ENCODE data around the gene CADM2.

The CADM2 gene

GRCh38 chr3:85800676-85801075 lies 841.9 kb downstream of the CADM2 start:
- Mint-ChIP-seq H3K4me1 (no peaks in the 10 kb centered on the region), H3K4me3 (no peak overlapping the region), H3K27ac (no peak overlapping the region), H3K27me3 (ENCODE audit: low read depth, poor library complexity) (no peaks in the 10 kb centered on the region), H3K36me3 (ENCODE audit: low read depth) (no peaks in the 10 kb centered on the region), H3K9me3 (peaks cover 24% of the 10 kb centered on the region)
- TF ChIP-seq CTCF (IDR thresholded peaks at IDR 0.05): no peak
- DNase-seq: no peak

- no peaks in the 10 kb centered on the region for H3K27me3 Mint-ChIP-seq (ENCODE audit: low read depth, poor library complexity)
- no peaks in the 10 kb centered on the region for H3K4me1 Mint-ChIP-seq
- peak; percentile 39 for TF ChIP-seq CTCF (IDR thresholded peaks at IDR 0.05)
- H3K9me3 Mint-ChIP-seq: peaks cover 24% of the 10 kb centered on the region
- no peak overlapping the region for H3K4me3 Mint-ChIP-seq
- peak; percentile 4 for DNase-seq
- H3K36me3 Mint-ChIP-seq (ENCODE audit: low read depth): no peaks in the 10 kb centered on the region
- no peak overlapping the region for H3K27ac Mint-ChIP-seq
Observed at GRCh38 chr3:85801955-85802354, 843.2 kb downstream of the CADM2 start.

GRCh38 chr3:85808755-85809154 lies 850.0 kb downstream of the CADM2 start:
- no peaks in the 10 kb centered on the region for H3K36me3 Mint-ChIP-seq (ENCODE audit: low read depth)
- no peaks in the 10 kb centered on the region for H3K4me1 Mint-ChIP-seq
- no peak for DNase-seq

GRCh38 chr3:85821130-85821756 lies 862.5 kb downstream of the CADM2 start:
- Mint-ChIP-seq H3K27me3 (ENCODE audit: low read depth, poor library complexity) (peaks cover 3% of the 10 kb centered on the region), H3K36me3 (ENCODE audit: low read depth) (no peaks in the 10 kb centered on the region), H3K4me1 (no peaks in the 10 kb centered on the region), H3K9me3 (no peaks in the 10 kb centered on the region), H3K27ac (no peak overlapping the region), H3K4me3 (no peak overlapping the region)
- peak; percentile 67 for TF ChIP-seq CTCF (IDR thresholded peaks at IDR 0.05)
- peak; percentile 29 for DNase-seq

More at GRCh38 chr3:85808755-85809154, 850.0 kb downstream of the CADM2 start:
- Mint-ChIP-seq H3K27me3 (ENCODE audit: low read depth, poor library complexity) (no peaks in the 10 kb centered on the region), H3K9me3 (no peaks in the 10 kb centered on the region), H3K4me3 (no peak overlapping the region), H3K27ac (no peak overlapping the region)
- no peak for TF ChIP-seq CTCF (IDR thresholded peaks at IDR 0.05)

GRCh38 chr3:85835857-85836440 lies 877.2 kb downstream of the CADM2 start:
- Mint-ChIP-seq H3K4me1 (peaks cover 24% of the 10 kb centered on the region), H3K36me3 (ENCODE audit: low read depth) (no peaks in the 10 kb centered on the region), H3K27ac (no peak overlapping the region), H3K27me3 (ENCODE audit: low read depth, poor library complexity) (no peaks in the 10 kb centered on the region), H3K4me3 (no peak overlapping the region), H3K9me3 (no peaks in the 10 kb centered on the region)
- no peak for DNase-seq
- no peak for TF ChIP-seq CTCF (IDR thresholded peaks at IDR 0.05)

GRCh38 chr3:85837402-85837801 lies 878.6 kb downstream of the CADM2 start:
- Mint-ChIP-seq H3K27ac (no peak overlapping the region), H3K4me3 (no peak overlapping the region), H3K4me1 (peaks cover 24% of the 10 kb centered on the region), H3K36me3 (ENCODE audit: low read depth) (no peaks in the 10 kb centered on the region), H3K27me3 (ENCODE audit: low read depth, poor library complexity) (no peaks in the 10 kb centered on the region), H3K9me3 (no peaks in the 10 kb centered on the region)
- TF ChIP-seq CTCF (IDR thresholded peaks at IDR 0.05): no peak
- no peak for DNase-seq
